ENCODE data around the gene TACC2. TPM values are rescaled to one million over a fixed set of nuclear protein-coding genes. Genes with fewer than 3 reads are reported as not detected.

TACC2 gene
- total RNA-seq, 1 experiment from 2014 or later = 24.4 TPM

DNA sequence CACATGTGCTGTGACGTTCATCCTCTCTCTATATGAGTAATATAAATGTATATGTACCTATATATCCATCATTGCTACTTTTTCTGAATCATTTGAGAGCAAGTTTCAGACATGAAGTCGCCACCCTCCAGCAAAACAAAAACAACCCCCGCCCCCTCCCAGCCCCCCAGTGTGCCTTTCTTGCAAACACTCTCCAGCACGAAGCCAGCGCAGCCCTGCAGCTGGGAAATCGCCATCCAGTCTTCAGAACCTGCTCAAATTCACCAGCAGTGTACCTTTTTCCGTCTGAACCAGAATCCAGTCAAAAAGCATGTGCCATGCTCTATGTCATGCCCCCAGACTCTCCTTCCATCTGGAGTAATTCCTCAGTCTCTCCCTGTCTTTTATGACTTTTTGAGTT is 135.8 kb downstream of the TACC2 start:
- Mint-ChIP-seq H3K9me3 (ENCODE audit: low read depth, unreplicated experiment) (no peaks in the 10 kb centered on the region), H3K27me3 (ENCODE audit: unreplicated experiment) (no peaks in the 10 kb centered on the region), H3K27ac (ENCODE audit: unreplicated experiment) (no peak overlapping the region), H3K4me3 (ENCODE audit: low read depth, unreplicated experiment) (no peak overlapping the region), H3K36me3 (ENCODE audit: insufficient read depth, unreplicated experiment) (peaks cover 6% of the 10 kb centered on the region), H3K4me1 (ENCODE audit: low read depth, unreplicated experiment) (peaks cover 13% of the 10 kb centered on the region)
- BruUV-seq (replicated peaks) = no TSS peak
- CTCF ChIA-PET = interaction anchor here (0.8 kb wide), 1 partner anchor 25 kb away, joined by 7 read pairs; no protein-coding TSS in a partner anchor
- DNase-seq = no peak
- TF ChIP-seq CTCF (IDR thresholded peaks at IDR 0.05; ENCODE audit: unreplicated experiment) = no peak
- intact Hi-C loops (cut with micrococcal nuclease; ENCODE audit: unreplicated experiment) = no loop called here

DNA sequence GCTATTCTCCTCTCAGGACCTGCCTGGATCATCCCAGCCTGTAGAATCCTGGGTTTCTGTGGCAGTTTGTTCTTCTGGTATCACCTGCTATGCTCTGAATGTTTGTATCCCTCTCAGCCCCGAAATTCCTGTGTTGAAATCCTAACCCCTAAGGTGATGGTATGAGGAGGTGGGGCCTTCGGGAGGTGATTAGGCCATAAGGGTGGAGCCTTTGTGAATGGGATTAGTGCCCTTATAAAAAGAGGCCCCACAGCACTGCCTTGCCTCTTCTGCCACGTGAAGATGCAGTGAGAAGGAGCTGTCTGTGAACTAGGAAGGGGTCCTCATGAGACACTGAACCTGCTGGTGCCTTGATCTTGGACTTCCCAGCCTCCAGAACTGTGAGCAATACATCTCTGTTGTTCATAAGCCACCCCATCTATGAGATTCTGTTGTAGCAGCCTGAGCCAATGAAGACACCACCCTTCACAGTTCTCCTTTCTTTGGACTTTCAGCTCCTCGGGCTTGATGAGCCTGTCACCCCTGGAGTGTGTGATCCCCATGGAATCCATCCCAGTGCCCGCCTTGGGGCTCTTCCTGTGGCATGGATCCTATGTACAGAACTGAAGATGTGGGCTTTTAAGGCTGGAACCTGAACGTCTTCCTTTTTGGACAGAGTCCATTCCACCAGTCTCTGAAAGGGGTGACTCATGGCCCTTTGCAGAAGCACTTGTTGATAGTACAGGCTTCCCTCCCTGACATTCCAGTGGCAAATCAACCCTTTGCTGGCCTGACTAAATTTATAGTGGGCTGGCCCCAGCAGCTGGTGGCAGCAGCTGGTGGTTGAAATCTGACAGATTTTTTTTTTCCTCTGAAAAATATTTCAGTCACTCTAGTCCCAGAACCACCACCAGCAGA is 138.0 kb downstream of the TACC2 start:
- DNase-seq = peak; percentile 31
- peaks cover 6% of the 10 kb centered on the region for H3K36me3 Mint-ChIP-seq (ENCODE audit: insufficient read depth, unreplicated experiment)
- no peaks in the 10 kb centered on the region for H3K27me3 Mint-ChIP-seq (ENCODE audit: unreplicated experiment)
- H3K9me3 Mint-ChIP-seq (ENCODE audit: low read depth, unreplicated experiment) = no peaks in the 10 kb centered on the region
- BruUV-seq (replicated peaks) = no TSS peak
- intact Hi-C loops (cut with micrococcal nuclease; ENCODE audit: unreplicated experiment) = no loop called here
- H3K27ac Mint-ChIP-seq (ENCODE audit: unreplicated experiment) = no peak overlapping the region
- CTCF ChIA-PET = interaction anchor here (0.6 kb wide), 1 partner anchor 714 kb away, joined by 4 read pairs; no protein-coding TSS in a partner anchor
- no peak overlapping the region for H3K4me3 Mint-ChIP-seq (ENCODE audit: low read depth, unreplicated experiment)
- TF ChIP-seq CTCF (IDR thresholded peaks at IDR 0.05; ENCODE audit: unreplicated experiment) = no peak
- H3K4me1 Mint-ChIP-seq (ENCODE audit: low read depth, unreplicated experiment) = peaks cover 13% of the 10 kb centered on the region

- Mint-ChIP-seq H3K4me3 (ENCODE audit: low read depth, unreplicated experiment) (no peak overlapping the region), H3K4me1 (ENCODE audit: low read depth, unreplicated experiment) (peaks cover 13% of the 10 kb centered on the region), H3K9me3 (ENCODE audit: low read depth, unreplicated experiment) (no peaks in the 10 kb centered on the region), H3K36me3 (ENCODE audit: insufficient read depth, unreplicated experiment) (peaks cover 6% of the 10 kb centered on the region), H3K27ac (ENCODE audit: unreplicated experiment) (no peak overlapping the region), H3K27me3 (ENCODE audit: unreplicated experiment) (no peaks in the 10 kb centered on the region)
- DNase-seq = no peak
- intact Hi-C loops (cut with micrococcal nuclease; ENCODE audit: unreplicated experiment) = no loop called here
- no TSS peak for BruUV-seq (replicated peaks)
- CTCF ChIA-PET = no interaction called here
- no peak for TF ChIP-seq CTCF (IDR thresholded peaks at IDR 0.05; ENCODE audit: unreplicated experiment)
Measured at GRCh38 chr10:122127943-122128342, 139.0 kb downstream of the TACC2 start.

- Mint-ChIP-seq H3K27me3 (ENCODE audit: unreplicated experiment) (no peaks in the 10 kb centered on the region), H3K4me3 (ENCODE audit: low read depth, unreplicated experiment) (no peak overlapping the region), H3K9me3 (ENCODE audit: low read depth, unreplicated experiment) (no peaks in the 10 kb centered on the region), H3K27ac (ENCODE audit: unreplicated experiment) (no peak overlapping the region), H3K36me3 (ENCODE audit: insufficient read depth, unreplicated experiment) (peaks cover 6% of the 10 kb centered on the region), H3K4me1 (ENCODE audit: low read depth, unreplicated experiment) (peaks cover 13% of the 10 kb centered on the region)
- no TSS peak for BruUV-seq (replicated peaks)
- no peak for TF ChIP-seq CTCF (IDR thresholded peaks at IDR 0.05; ENCODE audit: unreplicated experiment)
- no peak for DNase-seq
- intact Hi-C loops (cut with micrococcal nuclease; ENCODE audit: unreplicated experiment) = no loop called here
- CTCF ChIA-PET = no interaction called here
Measured at GRCh38 chr10:122128357-122128756, 139.4 kb downstream of the TACC2 start.
